ENCODE data around the gene ANKRD40CL. TPM values are rescaled to one million over a fixed set of nuclear protein-coding genes. Genes with fewer than 3 reads are reported as not detected.

The ANKRD40CL gene
- total and polyA plus RNA-seq, 10 donors: not detected

GRCh38 chr17:50790618-50791017 is 23.3 kb upstream of the ANKRD40CL start:
- intact Hi-C loops (cut with DNase I; ENCODE audit: low total_unique reads): no loop called here

GRCh38 chr17:50787106-50787505 is 19.8 kb upstream of the ANKRD40CL start:
- peaks cover 0 to 9% (median 0%) of the 10 kb centered on the region in 7 donors for H3K27me3 ChIP-seq (replicated peaks in 1 of 7)
- no peaks in the 10 kb centered on the region for H3K36me3 ChIP-seq
- no peaks in the 10 kb centered on the region for H3K9me3 ChIP-seq
- TF ChIP-seq, protein P1, sequence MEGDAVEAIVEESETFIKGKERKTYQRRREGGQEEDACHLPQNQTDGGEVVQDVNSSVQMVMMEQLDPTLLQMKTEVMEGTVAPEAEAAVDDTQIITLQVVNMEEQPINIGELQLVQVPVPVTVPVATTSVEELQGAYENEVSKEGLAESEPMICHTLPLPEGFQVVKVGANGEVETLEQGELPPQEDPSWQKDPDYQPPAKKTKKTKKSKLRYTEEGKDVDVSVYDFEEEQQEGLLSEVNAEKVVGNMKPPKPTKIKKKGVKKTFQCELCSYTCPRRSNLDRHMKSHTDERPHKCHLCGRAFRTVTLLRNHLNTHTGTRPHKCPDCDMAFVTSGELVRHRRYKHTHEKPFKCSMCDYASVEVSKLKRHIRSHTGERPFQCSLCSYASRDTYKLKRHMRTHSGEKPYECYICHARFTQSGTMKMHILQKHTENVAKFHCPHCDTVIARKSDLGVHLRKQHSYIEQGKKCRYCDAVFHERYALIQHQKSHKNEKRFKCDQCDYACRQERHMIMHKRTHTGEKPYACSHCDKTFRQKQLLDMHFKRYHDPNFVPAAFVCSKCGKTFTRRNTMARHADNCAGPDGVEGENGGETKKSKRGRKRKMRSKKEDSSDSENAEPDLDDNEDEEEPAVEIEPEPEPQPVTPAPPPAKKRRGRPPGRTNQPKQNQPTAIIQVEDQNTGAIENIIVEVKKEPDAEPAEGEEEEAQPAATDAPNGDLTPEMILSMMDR (IDR thresholded peaks at IDR 0.05 in 8 of 11, conservative IDR thresholded peaks at IDR 0.05 in 3 of 11): no peak
- TF ChIP-seq POLR2AphosphoS5 (IDR thresholded peaks at IDR 0.05) (no peak), POLR2A (IDR thresholded peaks at IDR 0.05) (no peak)
- WGBS, 5 donors: 82 to 92% (median 87%) methylated on average over 7 of the region's 7 CpGs
- no peak for DNase-seq
- intact Hi-C loops (cut with DNase I; ENCODE audit: low total_unique reads): no loop called here
- H3K4me1 ChIP-seq: peaks cover 0 to 23% (median 12%) of the 10 kb centered on the region in 6 donors
- no peak overlapping the region for H3K4me3 ChIP-seq
- no peak overlapping the region for H3K27ac ChIP-seq

More at GRCh38 chr17:50790618-50791017, 23.3 kb upstream of the ANKRD40CL start:
- H3K4me3 ChIP-seq: no peak overlapping the region
- peak overlapping the region in 5 of 8 donors; percentile 31 to 58 (median 49) for H3K27ac ChIP-seq
- H3K4me1 ChIP-seq: peaks cover 0 to 22% (median 7%) of the 10 kb centered on the region in 6 donors
- no peaks in the 10 kb centered on the region for H3K27me3 ChIP-seq (replicated peaks in 1 of 7)
- H3K36me3 ChIP-seq: no peaks in the 10 kb centered on the region
- 33 to 45% (median 34%) methylated on average over 6 of the region's 6 CpGs for WGBS, 5 donors
- H3K9me3 ChIP-seq: no peaks in the 10 kb centered on the region
- DNase-seq: no peak
- peak; percentile 7 to 81 (median 35) for TF ChIP-seq POLR2AphosphoS5 (IDR thresholded peaks at IDR 0.05)
- TF ChIP-seq, protein P1 (IDR thresholded peaks at IDR 0.05 in 8 of 11, conservative IDR thresholded peaks at IDR 0.05 in 3 of 11): no peak

DNA sequence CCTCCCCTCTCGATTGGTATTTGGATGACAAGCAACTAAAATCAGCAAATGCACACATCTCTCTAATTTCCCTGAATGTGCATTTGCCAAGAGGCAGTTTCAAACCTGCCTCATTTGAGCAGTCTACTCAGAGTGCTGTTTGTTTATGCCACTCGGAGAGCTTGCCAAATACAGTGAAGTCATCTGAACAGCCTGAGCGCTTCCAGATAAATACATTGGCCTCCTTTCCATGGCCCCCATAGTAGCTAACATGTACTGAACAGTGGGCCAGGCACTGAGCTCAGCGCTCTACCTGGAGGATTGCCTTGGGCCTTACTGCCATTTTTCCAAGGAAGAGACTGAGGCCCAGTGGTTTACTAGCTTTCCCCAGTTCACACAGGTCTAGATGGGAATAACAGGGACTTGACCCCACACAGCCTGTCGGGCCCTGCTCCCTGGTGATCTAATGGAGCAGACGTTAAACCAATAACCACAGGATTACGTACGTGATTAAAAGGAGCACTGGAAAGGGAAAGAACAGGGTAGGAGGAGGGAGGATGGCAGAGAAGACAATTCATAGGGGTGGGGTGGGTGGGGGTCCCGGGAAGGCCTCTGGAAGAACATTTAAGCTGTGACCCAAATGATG is 18.7 kb upstream of the ANKRD40CL start:
- intact Hi-C loops (cut with DNase I; ENCODE audit: low total_unique reads): no loop called here
- WGBS, 5 donors: 68 to 86% (median 73%) methylated on average over 9 of the region's 9 CpGs
- no peaks in the 10 kb centered on the region for H3K9me3 ChIP-seq

DNA sequence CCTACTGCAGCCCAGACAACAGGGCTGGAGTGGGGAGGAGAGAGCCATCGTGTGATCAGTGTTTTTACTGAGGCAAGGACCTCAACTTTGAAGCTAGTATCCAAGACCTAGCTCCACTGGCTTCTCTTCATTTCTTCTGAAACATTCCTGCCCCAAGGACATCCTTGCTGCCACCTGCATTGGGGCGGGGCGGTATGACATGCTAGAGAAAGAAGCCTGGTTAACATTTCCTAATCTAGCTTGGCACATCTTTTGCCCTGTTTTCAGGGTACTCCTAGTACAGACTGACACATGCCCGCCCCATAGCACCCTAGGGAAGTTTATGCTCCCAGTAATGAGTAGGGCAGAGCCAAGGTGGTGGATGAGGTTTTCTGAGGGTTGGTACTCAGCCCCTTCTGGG is 17.8 kb upstream of the ANKRD40CL start:
- intact Hi-C loops (cut with DNase I; ENCODE audit: low total_unique reads): no loop called here
- no peak overlapping the region for H3K4me3 ChIP-seq
- peaks cover under 1 to 24% (median 10%) of the 10 kb centered on the region in 6 donors for H3K4me1 ChIP-seq
- WGBS, 5 donors: 67 to 92% (median 81%) methylated on average over 4 of the region's 4 CpGs
- TF ChIP-seq, protein P1 (IDR thresholded peaks at IDR 0.05 in 8 of 11, conservative IDR thresholded peaks at IDR 0.05 in 3 of 11): no peak
- TF ChIP-seq POLR2A (IDR thresholded peaks at IDR 0.05) (no peak), POLR2AphosphoS5 (IDR thresholded peaks at IDR 0.05) (no peak)
- H3K36me3 ChIP-seq: no peaks in the 10 kb centered on the region
- H3K27me3 ChIP-seq (replicated peaks in 1 of 7): peaks cover 0 to 23% (median 0%) of the 10 kb centered on the region in 7 donors
- no peaks in the 10 kb centered on the region for H3K9me3 ChIP-seq
- H3K27ac ChIP-seq: no peak overlapping the region
- no peak for DNase-seq

More for the DNA sequence above, 18.7 kb upstream of the ANKRD40CL start:
- no peaks in the 10 kb centered on the region for H3K36me3 ChIP-seq
- no peak for TF ChIP-seq POLR2A (IDR thresholded peaks at IDR 0.05)
- TF ChIP-seq POLR2AphosphoS5 (IDR thresholded peaks at IDR 0.05): no peak
- TF ChIP-seq, protein P1 (IDR thresholded peaks at IDR 0.05 in 8 of 11, conservative IDR thresholded peaks at IDR 0.05 in 3 of 11): no peak
- H3K27ac ChIP-seq: no peak overlapping the region
- DNase-seq: no peak
- H3K27me3 ChIP-seq (replicated peaks in 1 of 7): peaks cover 0 to 20% (median 0%) of the 10 kb centered on the region in 7 donors
- no peak overlapping the region for H3K4me3 ChIP-seq
- H3K4me1 ChIP-seq: peaks cover 3 to 28% (median 15%) of the 10 kb centered on the region in 6 donors
